HepG2 (cell line): Measurements from ENCODE around the gene BCORL1. TPM values are rescaled to one million over a fixed set of nuclear protein-coding genes. Genes with fewer than 3 reads are reported as not detected.

ENCODE experiments used
- AHDC1 ChIP-seq: sonication (generic); formaldehyde crosslinking; IDR thresholded peaks from 2 replicates; pipeline ENCODE4 v1.5.1; 2020; ENCODE audit warnings: mild to moderate bottlenecking, missing genetic modification reagents, borderline replicate concordance
- ATM ChIP-seq: fragments of 450-650 bp; IDR thresholded peaks from 2 replicates; pipeline ENCODE4 v1.7.1; 2017; ENCODE audit warnings: mild to moderate bottlenecking, borderline replicate concordance
- BCL3 ChIP-seq: sonication (generic); formaldehyde crosslinking; IDR thresholded peaks from 2 replicates; pipeline ENCODE4 v1.5.1; 2020; ENCODE audit warnings: mild to moderate bottlenecking, missing genetic modification reagents, moderate library complexity
- CHD2 ChIP-seq: IDR thresholded peaks from 2 replicates; pipeline ENCODE4 v1.6.1; 2011; ENCODE audit warnings: low read depth, low read length, improper control_type of control experiment
- CREB1 ChIP-seq, 2 experiments: fragments of 450-650 bp in 1 of 2; IDR thresholded peaks; 2 replicates each; pipeline ENCODE4 v1.6.1; 2016 to 2017; ENCODE audit warnings: control low read depth in 1 of 2, mild to moderate bottlenecking in 1 of 2, missing compliant biosample characterization in 1 of 2, missing genetic modification characterization in 1 of 2
- DDIT3 ChIP-seq: sonication (generic); formaldehyde crosslinking; IDR thresholded peaks from 2 replicates; pipeline ENCODE4 v1.4.0; 2020; ENCODE audit warnings: mild to moderate bottlenecking, missing genetic modification reagents
- FOXP1 ChIP-seq, 2 experiments: fragments of 450-650 bp in 1 of 2; IDR thresholded peaks; 2 replicates each; pipeline ENCODE4 v1.6.1; 2017 to 2018; ENCODE audit warnings: antibody characterized with exemption in 1 of 2
- GTF2F1 ChIP-seq: fragments of 150-350 bp; IDR thresholded peaks from 2 replicates; pipeline ENCODE4 v1.6.1; 2014; ENCODE audit warnings: low read length
- KLF9 ChIP-seq: IDR thresholded peaks from 2 replicates; pipeline ENCODE4 v1.6.1; 2016; ENCODE audit warnings: low read depth
- MAFG ChIP-seq: sonication (generic); formaldehyde crosslinking; IDR thresholded peaks from 2 replicates; pipeline ENCODE4 v1.5.1; 2020; ENCODE audit warnings: mild to moderate bottlenecking, missing genetic modification reagents
- SIN3A ChIP-seq: IDR thresholded peaks from 2 replicates; pipeline ENCODE4 v1.6.1; 2011; ENCODE audit warnings: low read depth, mild to moderate bottlenecking, control low read depth, low read length, borderline replicate concordance
- SUZ12 ChIP-seq: fragments of 150-350 bp; IDR thresholded peaks from 2 replicates; pipeline ENCODE4 v1.6.1; 2014; ENCODE audit warnings: low read depth, low read length
- TBL1XR1 ChIP-seq: fragments of 150-350 bp; IDR thresholded peaks from 2 replicates; pipeline ENCODE4 v1.6.1; 2014; ENCODE audit warnings: borderline replicate concordance, low read length; ENCODE audit not compliant: partially characterized antibody
- ZBTB14 ChIP-seq: sonication (generic); formaldehyde crosslinking; IDR thresholded peaks from 2 replicates; pipeline ENCODE4 v1.4.0; 2020; ENCODE audit warnings: missing genetic modification reagents
- ZMYM3 ChIP-seq: sonication (generic); formaldehyde crosslinking; IDR thresholded peaks from 2 replicates; pipeline ENCODE4 v1.5.1; 2020; ENCODE audit warnings: mild to moderate bottlenecking, missing genetic modification reagents
- ZNF101 ChIP-seq: sonication (generic); formaldehyde crosslinking; IDR thresholded peaks from 2 replicates; pipeline ENCODE4 v1.4.0; 2020; ENCODE audit warnings: mild to moderate bottlenecking, low read depth, missing genetic modification reagents, borderline replicate concordance
- ZNF232 ChIP-seq: sonication (generic); formaldehyde crosslinking; IDR thresholded peaks from 2 replicates; pipeline ENCODE4 v1.4.0; 2020; ENCODE audit warnings: missing genetic modification reagents, borderline replicate concordance
- ZNF570 ChIP-seq: sonication (generic); formaldehyde crosslinking; IDR thresholded peaks from 2 replicates; pipeline ENCODE4 v1.4.0; 2020; ENCODE audit warnings: mild to moderate bottlenecking, missing genetic modification reagents, borderline replicate concordance
- ZNF691 ChIP-seq: sonication (generic); formaldehyde crosslinking; IDR thresholded peaks from 2 replicates; pipeline ENCODE4 v1.4.0; 2020; ENCODE audit warnings: missing genetic modification reagents, low read depth, mild to moderate bottlenecking, borderline replicate concordance
- ZNF703 ChIP-seq: sonication (generic); formaldehyde crosslinking; IDR thresholded peaks from 2 replicates; pipeline ENCODE4 v1.5.1; 2020; ENCODE audit warnings: missing genetic modification reagents, mild to moderate bottlenecking, moderate library complexity, borderline replicate concordance
- ZSCAN31 ChIP-seq: sonication (generic); formaldehyde crosslinking; IDR thresholded peaks from 2 replicates; pipeline ENCODE4 v1.5.0; 2020; ENCODE audit warnings: low read depth, mild to moderate bottlenecking, missing genetic modification reagents
- polyA plus RNA-seq, 8 experiments: library from polyadenylated mRNA; depleted of rRNA in 3 of 8; stranded (reverse) in 7 of 8; unstranded in 1 of 8; fragments of >200 nt; fragmentation: Illumina TruSeq in 4 of 8; extraction: Trizol in 4 of 8; gene quantifications; 2 replicates each; pipeline versions ENCODE4 v1.2.1 to v1.2.3, GENCODE V29; 2011 to 2016; ENCODE audit warnings: low read depth in 4 of 8, missing spikeins in 1 of 8, mixed read lengths in 1 of 8; ENCODE audit not compliant: insufficient read depth in 1 of 8
- total RNA-seq, 5 experiments: library from RNA; depleted of rRNA; stranded (reverse); fragments of >200 nt; fragmentation: Illumina TruSeq; extraction: Trizol; gene quantifications; 2 replicates each; pipeline ENCODE4 v1.2.3, GENCODE V29; 2016; ENCODE audit warnings: low read depth in 1 of 5

The BCORL1 gene
- total and polyA plus RNA-seq, 2 of the 13 experiments (the other 11 are each of a cell fraction or from before 2014, with no cell fraction given): 0.67 to 1.4 TPM

- TF ChIP-seq CHD2 (no peak), ZBTB14 (CRISPR knock-in tag) (no peak), DDIT3 (CRISPR knock-in tag) (no peak), ZNF570 (CRISPR knock-in tag) (no peak), MAFG (CRISPR knock-in tag) (no peak), AHDC1 (CRISPR knock-in tag) (no peak), ZNF101 (CRISPR knock-in tag) (no peak), SUZ12 (no peak), ZNF691 (no peak), CREB1 (IDR thresholded peaks at IDR 0.05) (no peak), CREB1 (CRISPR knock-in tag; IDR thresholded peaks at IDR 0.05) (no peak), ZSCAN31 (CRISPR knock-in tag) (no peak), ZMYM3 (CRISPR knock-in tag) (0 out of 2 replicates have a peak, but pooled peaks have one; percentile 26), TBL1XR1 (no peak), ATM (no peak), FOXP1 (IDR thresholded peaks at IDR 0.05) (no peak), FOXP1 (CRISPR knock-in tag; IDR thresholded peaks at IDR 0.05) (peak; percentile 73), ZNF703 (CRISPR knock-in tag) (no peak), KLF9 (CRISPR knock-in tag) (no peak), GTF2F1 (no peak), BCL3 (CRISPR knock-in tag) (no peak; the same call in 1 of the 2 replicates), SIN3A (no peak), ZNF232 (CRISPR knock-in tag) (no peak)
Observed at GRCh38 chrX:130097507-130098209, 115.2 kb downstream of the BCORL1 start (continued).
